Hematopoietic multipotent progenitor cell treated with erythropoietin and hydrocortisone succinate and interleukin-3 and kit ligand, for 17 days (in vitro differentiated cells): ENCODE measurements around the gene SCNN1B.

ENCODE experiments used
- DNase-seq: peaks from one replicate; pipeline ENCODE4 v3.0.0-alpha.2; 2015; ENCODE audit warnings: low spot score

The SCNN1B gene

DNA sequence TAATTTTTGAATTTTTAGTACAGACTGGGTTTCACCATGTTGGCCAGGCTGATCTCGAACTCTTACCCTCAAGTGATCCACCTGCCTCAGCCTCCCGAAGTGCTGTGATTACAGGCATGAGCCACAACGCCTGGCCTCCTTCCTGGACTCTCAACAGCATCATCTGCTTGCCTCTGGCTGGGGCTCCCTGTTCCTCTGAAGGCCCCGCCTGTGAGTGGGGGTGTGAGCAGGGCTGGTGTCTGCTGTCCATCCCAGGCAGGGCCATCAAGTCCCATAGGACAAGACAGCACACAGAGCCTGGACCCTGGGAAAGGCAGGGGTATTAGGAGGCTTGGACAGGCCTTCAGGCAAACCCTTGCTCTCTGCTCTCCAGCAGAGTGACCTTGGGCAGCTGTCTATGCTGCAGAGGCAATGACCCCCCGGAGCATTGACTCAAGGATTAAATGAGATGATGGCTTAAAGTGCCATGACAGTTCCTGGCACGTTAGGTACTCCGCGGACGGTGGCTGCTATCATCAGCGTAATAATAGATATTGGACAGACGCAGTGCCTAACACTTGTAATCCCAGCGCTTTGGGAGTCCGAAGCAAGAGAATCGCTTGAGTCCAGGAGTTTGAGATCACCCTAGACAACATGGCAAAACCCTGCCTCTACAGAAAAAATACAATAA is 19.2 kb downstream of the SCNN1B start:
- DNase-seq = no peak

GRCh38 chr16:23323224-23324030 is 21.3 kb downstream of the SCNN1B start:
- DNase-seq = no peak

- DNase-seq = no peak
Observed at GRCh38 chr16:23324727-23325126, 22.6 kb downstream of the SCNN1B start.

- DNase-seq = no peak
Observed at GRCh38 chr16:23327836-23328235, 25.7 kb downstream of the SCNN1B start.

DNA sequence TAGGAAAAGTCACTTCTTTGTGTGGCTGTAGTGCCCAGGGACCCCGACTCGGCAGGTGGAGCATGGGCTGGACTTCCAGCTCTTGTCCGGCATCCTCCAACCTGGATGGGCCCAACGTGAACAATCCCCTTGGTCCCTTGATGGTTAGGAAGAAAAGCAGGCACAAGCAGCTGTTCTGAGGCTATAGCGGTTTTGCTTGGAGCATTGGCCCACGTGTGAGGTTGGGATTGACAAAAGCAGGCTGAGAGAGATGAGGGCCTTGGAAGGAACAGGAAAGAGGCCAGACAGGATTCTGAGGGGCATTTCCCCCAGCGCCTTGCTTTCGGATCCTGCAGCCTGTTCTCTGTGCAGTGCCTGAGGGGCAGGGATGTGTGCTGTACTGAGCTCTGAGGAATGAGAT is 28.1 kb downstream of the SCNN1B start:
- DNase-seq = no peak

- no peak for DNase-seq
Observed at GRCh38 chr16:23330583-23331249, 28.6 kb downstream of the SCNN1B start.

DNA sequence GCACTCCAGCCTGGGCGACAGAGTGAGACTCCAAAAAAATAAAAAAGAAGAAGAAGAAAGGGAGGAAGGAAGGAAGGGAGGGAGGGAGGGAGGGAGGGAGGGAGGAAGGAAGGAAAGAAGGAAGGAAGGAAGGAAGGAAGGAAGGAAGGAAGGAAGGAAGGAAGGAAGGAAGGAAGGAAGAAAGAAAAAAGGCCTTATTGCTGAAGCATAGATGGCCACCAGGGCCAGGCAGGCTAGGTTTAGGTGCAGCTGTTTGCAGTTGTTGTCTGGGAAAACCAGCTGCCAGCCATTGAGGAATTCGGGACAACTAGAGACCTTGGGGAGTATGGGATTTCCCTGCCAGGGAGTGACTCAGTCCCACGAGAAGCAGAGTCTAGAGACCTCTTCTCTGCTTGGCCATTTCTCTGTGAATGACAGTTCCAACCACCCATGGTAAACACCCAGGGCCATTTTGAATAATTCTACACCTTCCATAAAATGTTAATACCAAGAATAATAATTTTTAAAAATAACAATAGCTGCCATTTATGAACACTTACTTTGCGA is 31.0 kb downstream of the SCNN1B start:
- DNase-seq = no peak

DNA sequence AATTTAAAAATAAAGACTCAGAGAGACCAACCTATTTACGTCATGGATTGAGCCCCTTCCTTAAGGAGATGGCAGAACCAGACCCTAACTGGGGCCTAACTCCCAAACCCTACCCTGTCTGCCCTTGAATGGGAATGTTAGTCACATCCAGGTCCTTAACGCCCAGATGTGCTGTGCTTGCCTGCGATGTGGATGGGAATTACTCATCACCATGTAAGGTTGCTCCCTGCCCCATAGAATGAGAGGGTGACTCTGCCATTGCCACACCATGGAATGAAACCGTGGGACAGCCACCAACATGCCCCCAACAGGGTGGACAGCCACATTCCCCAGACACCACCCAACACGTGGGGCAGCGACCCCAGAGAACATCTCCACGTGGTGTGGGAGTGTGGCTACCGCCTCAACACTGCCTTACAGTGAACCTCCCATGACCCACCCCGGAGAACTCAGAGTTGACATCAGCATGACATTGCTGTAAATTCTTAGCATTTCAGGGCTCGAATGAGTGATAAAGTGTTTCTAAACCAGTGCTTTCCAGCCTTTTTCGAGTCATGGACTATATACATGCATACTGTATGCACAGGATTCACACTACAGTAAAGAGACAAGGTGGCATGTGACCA is 31.8 kb downstream of the SCNN1B start:
- no peak for DNase-seq

DNA sequence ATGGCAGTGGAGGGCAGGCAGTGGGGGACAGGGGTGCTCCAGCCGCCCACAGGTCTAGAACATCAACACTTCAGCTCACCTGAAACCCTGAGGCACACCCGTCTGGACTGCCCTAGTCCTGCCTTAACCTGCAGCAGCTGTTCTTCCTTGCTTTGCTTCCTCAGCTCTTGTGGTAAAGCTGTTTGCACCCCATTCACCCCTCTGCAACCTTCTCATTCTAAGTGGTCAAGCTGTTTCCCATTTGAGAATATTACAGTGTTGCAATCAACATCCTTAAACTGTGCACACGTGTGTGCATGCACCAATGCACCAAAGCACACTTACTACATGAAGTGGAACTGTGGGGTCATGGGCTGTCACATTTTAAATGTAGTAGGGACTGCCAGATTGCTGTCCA is 32.4 kb downstream of the SCNN1B start:
- no peak for DNase-seq

DNA sequence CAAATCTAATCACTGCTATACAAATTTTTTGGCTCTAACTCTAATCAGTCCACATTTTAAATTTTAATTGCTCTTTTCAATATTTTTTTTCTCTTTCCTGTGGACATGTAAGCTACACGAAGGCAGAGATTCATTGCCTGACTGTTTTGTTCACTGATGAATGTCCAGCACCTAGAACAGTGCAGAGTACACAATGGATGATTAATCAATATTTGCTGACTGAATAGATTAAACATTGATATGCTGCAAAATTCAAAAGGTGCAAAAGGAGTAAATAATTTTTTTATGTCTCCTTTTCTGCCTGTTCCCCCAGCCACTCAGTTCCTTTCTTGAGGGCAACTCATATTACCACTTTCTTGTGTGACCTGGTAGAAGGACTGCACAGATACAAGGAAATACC is 32.8 kb downstream of the SCNN1B start:
- no peak for DNase-seq

DNA sequence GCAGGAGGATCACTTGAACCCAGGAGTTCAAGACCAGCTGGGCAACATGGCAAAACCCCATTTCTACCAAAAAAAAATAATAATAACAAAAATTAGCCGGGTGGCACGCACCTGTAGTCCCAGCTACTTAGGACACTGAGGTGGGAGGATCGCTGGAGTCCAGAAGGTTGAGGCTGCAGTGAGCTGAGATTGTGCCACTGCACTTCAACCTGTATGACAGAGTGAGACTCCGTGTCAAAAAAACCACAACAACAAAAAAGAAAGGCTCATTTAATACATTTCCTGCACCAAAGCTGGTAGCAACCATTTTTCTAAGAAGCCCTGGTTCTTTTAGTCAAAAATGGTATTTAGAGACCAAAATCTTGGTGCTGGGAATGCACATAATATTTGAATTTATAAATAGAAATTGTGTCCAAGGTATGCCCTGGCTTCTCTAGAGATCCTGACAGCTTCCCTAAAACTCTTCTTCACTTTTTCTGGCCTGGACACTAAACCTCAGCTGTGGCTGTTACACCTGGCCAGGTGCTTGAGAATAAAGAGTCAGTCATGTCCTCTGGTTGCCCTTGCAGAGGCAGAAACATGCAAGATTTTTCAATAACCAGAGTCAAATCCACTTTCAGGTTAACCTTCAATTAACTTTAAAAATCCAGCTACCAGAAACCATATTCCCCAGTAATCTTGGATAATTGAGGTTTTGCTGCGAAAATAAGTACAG is 35.9 kb downstream of the SCNN1B start:
- DNase-seq = no peak

DNA sequence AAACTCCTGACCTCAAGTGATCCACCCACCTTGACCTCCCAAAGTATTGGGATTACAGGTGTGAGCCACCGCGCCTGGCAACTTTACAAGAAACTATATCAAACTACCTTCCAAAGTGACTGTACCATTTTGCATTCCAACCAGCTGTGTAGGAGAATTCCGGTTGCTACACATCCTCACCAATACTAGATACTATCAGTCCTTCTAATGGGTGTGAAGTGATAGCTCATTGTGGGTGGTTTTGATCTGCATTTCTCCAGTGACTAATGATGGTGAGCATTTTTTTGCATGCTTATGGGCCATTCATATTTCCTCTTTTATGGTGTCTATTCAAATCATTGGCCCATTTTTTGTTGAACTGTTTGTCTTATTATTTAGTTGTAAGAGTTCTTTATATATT is 37.7 kb downstream of the SCNN1B start:
- no peak for DNase-seq

GRCh38 chr16:23342083-23342640 is 40.1 kb downstream of the SCNN1B start:
- no peak for DNase-seq

DNA sequence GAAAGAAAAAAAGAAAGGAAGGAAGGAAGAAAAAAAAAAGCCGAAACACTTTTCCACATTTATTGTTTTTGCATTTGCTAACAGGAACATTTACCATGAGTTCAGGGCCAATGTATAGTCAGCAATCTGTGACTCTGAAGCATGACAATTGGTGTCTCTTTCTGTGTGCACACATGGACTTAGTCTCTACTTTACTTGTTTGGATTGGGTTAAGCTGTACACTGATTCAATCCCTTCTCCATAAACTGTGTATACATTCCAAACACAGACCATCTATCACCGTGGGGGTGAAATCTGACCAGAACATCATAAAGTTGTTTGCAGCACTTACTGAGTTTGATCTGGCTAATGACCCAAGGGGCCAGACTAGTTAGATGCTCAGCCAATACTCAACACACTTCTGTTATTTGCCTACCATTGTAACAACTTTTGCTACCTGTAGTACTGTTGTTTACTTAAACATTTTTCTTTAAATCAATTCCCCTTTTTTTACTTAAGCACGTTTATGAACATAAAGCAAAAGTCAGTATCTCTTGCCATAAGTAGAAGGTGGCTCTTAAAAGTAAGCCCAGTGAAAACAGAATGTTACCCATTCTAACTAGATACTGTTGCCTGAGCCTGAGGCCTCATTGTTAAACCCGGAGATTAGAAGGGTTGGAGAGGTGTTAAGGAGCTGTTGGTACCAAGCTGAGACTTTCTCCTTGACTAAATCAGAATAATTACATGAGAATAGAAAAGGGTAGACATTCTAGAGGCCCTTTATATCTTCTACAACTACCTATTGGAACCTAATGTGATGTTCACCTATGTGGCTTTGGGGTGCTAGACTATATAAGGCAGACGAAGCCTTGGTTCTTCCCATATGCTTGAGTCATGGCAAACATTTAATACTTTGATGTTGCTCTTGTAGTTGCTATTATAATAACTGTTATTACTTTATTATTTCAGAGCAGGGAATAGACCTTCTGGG is 41.8 kb downstream of the SCNN1B start:
- no peak for DNase-seq

DNA sequence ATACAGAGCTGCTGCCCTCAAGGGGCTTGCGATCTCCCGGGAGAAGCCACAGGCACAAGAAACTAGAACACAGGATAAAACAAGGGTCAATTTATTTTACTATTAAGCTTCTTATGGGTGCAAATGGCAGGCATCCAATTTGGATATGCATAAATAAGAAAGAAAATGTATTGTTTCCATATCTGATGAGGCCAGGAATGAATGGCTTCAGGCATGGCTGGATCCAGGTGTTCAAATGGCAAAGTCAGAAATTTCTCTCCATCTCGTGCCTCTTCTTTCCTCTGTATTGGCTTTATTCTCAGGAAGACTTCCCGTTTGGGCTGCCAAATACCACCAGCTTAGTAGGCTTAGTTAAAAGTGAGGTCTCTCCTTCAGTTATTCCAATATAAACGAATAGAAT is 43.1 kb downstream of the SCNN1B start:
- DNase-seq = no peak

DNA sequence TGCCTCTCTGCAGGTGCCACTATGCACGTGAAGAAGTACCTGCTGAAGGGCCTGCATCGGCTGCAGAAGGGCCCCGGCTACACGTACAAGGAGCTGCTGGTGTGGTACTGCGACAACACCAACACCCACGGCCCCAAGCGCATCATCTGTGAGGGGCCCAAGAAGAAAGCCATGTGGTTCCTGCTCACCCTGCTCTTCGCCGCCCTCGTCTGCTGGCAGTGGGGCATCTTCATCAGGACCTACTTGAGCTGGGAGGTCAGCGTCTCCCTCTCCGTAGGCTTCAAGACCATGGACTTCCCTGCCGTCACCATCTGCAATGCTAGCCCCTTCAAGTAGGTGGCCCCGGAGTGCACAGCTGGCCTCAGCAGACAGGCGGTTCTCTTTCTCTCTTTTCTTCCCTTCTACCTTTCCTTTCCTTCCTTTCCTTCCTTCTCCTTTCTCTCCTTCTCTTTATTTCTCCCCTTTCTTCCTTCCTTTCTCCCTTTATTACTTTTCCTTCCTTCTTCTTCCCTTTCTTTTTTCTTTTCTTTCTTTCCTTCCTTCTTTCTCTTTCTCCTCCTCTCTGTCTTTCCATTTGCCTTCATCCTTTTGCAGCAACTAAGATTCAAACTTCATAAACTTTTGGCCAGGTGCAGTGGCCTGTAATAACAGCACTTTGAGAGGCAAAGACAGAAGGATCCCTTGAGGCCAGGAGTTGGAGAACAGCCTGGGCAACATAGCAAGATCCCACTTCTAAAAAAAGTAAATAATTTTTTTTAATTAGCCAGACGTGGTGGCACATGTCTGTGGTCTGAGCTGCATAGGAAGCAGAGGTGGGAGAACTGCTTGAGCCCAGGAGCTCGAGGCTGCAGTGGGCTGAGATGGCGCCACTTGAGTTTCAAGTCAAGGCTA is 46.7 kb downstream of the SCNN1B start:
- DNase-seq = no peak

- no peak for DNase-seq
Observed at GRCh38 chr16:23351360-23351759, 49.3 kb downstream of the SCNN1B start.

- no peak for DNase-seq
Observed at GRCh38 chr16:23353440-23353839, 51.3 kb downstream of the SCNN1B start.

GRCh38 chr16:23354246-23354645 is 52.1 kb downstream of the SCNN1B start:
- no peak for DNase-seq
